Liver (tissue), 9 donors: ENCODE results near the gene CHN1. TPM values are rescaled to one million over a fixed set of nuclear protein-coding genes. Genes with fewer than 3 reads are reported as not detected.

Experiments used
- DNase-seq: peaks from one replicate; pipeline ENCODE4 v3.0.0-alpha.2; 2017; ENCODE audit warnings: low spot score
- H3K27ac ChIP-seq, 2 donors: one replicate each; pipeline ENCODE4 v1.7.0; 2013; ENCODE audit warnings: inconsistent platforms in 2 of 2, low read length in 2 of 2, control low read depth in 1 of 2, low read depth in 1 of 2, mild to moderate bottlenecking in 1 of 2
- H3K27me3 ChIP-seq, 4 donors: one replicate each; pipeline versions ENCODE4 v1.6.1 to v1.7.0; 2013; ENCODE audit warnings: low read length in 3 of 4, inconsistent platforms in 1 of 4, mild to moderate bottlenecking in 1 of 4, moderate library complexity in 1 of 4; ENCODE audit not compliant: control insufficient read depth in 4 of 4, insufficient read depth in 4 of 4
- H3K36me3 ChIP-seq, 4 donors: one replicate each; pipeline versions ENCODE4 v1.6.1 to v1.7.0; 2013; ENCODE audit warnings: low read length in 3 of 4, mild to moderate bottlenecking in 3 of 4, low read depth in 1 of 4, moderate library complexity in 1 of 4; ENCODE audit not compliant: control insufficient read depth in 4 of 4, insufficient read depth in 3 of 4
- H3K4me1 ChIP-seq, 4 donors: one replicate each; pipeline versions ENCODE4 v1.6.1 to v1.7.0; 2013; ENCODE audit warnings: low read length in 3 of 4, mild to moderate bottlenecking in 3 of 4, moderate library complexity in 1 of 4; ENCODE audit not compliant: control insufficient read depth in 4 of 4, insufficient read depth in 4 of 4
- H3K4me3 ChIP-seq, 3 donors: one replicate each; pipeline versions ENCODE4 v1.6.1 to v1.7.0; 2013; ENCODE audit warnings: low read length in 3 of 3, control low read depth in 1 of 3, low read depth in 1 of 3, mild to moderate bottlenecking in 1 of 3
- H3K9ac ChIP-seq, 2 donors: one replicate each; pipeline ENCODE4 v1.7.0; 2013; ENCODE audit warnings: low read length in 2 of 2, mild to moderate bottlenecking in 2 of 2, moderate library complexity in 2 of 2, control low read depth in 1 of 2, low read depth in 1 of 2
- H3K9me3 ChIP-seq, 4 donors: one replicate each; pipeline versions ENCODE4 v1.6.1 to v1.7.0; 2013; ENCODE audit warnings: low read length in 3 of 4; ENCODE audit not compliant: control insufficient read depth in 4 of 4
- EGR1 ChIP-seq, 2 donors: IDR thresholded peaks; 2 replicates each; pipeline ENCODE4 v1.6.1; 2016 to 2018; ENCODE audit warnings: antibody characterized with exemption in 2 of 2, low read depth in 2 of 2
- FOXA1 ChIP-seq: IDR thresholded peaks from 2 replicates; pipeline ENCODE4 v1.6.1; 2016; ENCODE audit warnings: antibody characterized with exemption
- FOXA2 ChIP-seq: IDR thresholded peaks from 2 replicates; pipeline ENCODE4 v1.6.1; 2016; ENCODE audit warnings: antibody characterized with exemption
- GABPA ChIP-seq, 2 donors: IDR thresholded peaks in 1 of 2; conservative IDR thresholded peaks in 1 of 2; 2 replicates each; pipeline ENCODE4 v1.6.1; 2016; ENCODE audit warnings: antibody characterized with exemption in 2 of 2, mild to moderate bottlenecking in 1 of 2, moderate library complexity in 1 of 2
- HNF4A ChIP-seq, 2 donors: conservative IDR thresholded peaks; 2 replicates each; pipeline ENCODE4 v1.6.1; 2016; ENCODE audit warnings: antibody characterized with exemption in 2 of 2, mild to moderate bottlenecking in 2 of 2
- HNF4G ChIP-seq: IDR thresholded peaks from 2 replicates; pipeline ENCODE4 v1.6.1; 2016; ENCODE audit warnings: antibody characterized with exemption
- JUND ChIP-seq, 2 donors: IDR thresholded peaks; 2 replicates each; pipeline ENCODE4 v1.6.1; 2016; ENCODE audit warnings: antibody characterized with exemption in 2 of 2
- NR2F2 ChIP-seq: IDR thresholded peaks from 2 replicates; pipeline ENCODE4 v1.6.1; 2016; ENCODE audit warnings: antibody characterized with exemption
- RAD21 ChIP-seq, 2 donors: IDR thresholded peaks; 2 replicates each; pipeline ENCODE4 v1.6.1; 2016; ENCODE audit warnings: antibody characterized with exemption in 2 of 2, mild to moderate bottlenecking in 2 of 2
- RXRA ChIP-seq, 2 donors: IDR thresholded peaks; 2 replicates each; pipeline ENCODE4 v1.6.1; 2017 to 2018; ENCODE audit warnings: antibody characterized with exemption in 2 of 2, mild to moderate bottlenecking in 1 of 2
- SP1 ChIP-seq: IDR thresholded peaks from 2 replicates; pipeline ENCODE4 v1.6.1; 2018; ENCODE audit warnings: antibody characterized with exemption, mild to moderate bottlenecking
- TAF1 ChIP-seq: conservative IDR thresholded peaks from 2 replicates; pipeline ENCODE4 v1.6.1; 2016; ENCODE audit warnings: antibody characterized with exemption, mild to moderate bottlenecking
- YY1 ChIP-seq: IDR thresholded peaks from 2 replicates; pipeline ENCODE4 v1.6.1; 2016; ENCODE audit warnings: antibody characterized with exemption, mild to moderate bottlenecking
- WGBS: extraction: QIAGEN DNeasy Blood & Tissue Kit; methylation state at CpG from one replicate; pipeline ENCODE4 v1.1.7; 2013; 5-methylcytosine and 5-hydroxymethylcytosine counted together
- polyA plus RNA-seq, 2 donors: library from polyadenylated mRNA; stranded (reverse) in 1 of 2; unstranded in 1 of 2; fragments of 200-250 nt in 1 of 2; fragments of >200 nt in 1 of 2; fragmentation: Nextera tagmentation in 1 of 2; extraction: Ambion mirVana in 1 of 2; gene quantifications; one replicate each; pipeline versions ENCODE4 v1.2.1 to v1.2.3, GENCODE V29; 2013 to 2015
- total RNA-seq, 2 donors: library from RNA; depleted of rRNA; stranded (reverse); fragments of >200 nt; gene quantifications; one replicate each; pipeline ENCODE4 v1.2.3, GENCODE V29; 2014
- TF ChIP-seq, protein P1 (sequence below): fragments of 150-350 bp; IDR thresholded peaks from 2 replicates; pipeline ENCODE4 v1.5.1; 2017; ENCODE audit warnings: improper control_type of control experiment, low read depth, low read length; ENCODE audit not compliant: missing input control
- TF ChIP-seq, protein P2 (sequence below): IDR thresholded peaks from 2 replicates; pipeline ENCODE4 v1.6.1; 2016; ENCODE audit warnings: antibody characterized with exemption
- TF ChIP-seq, protein P3 (sequence below): IDR thresholded peaks from 2 replicates; pipeline ENCODE4 v1.6.1; 2016; ENCODE audit warnings: antibody characterized with exemption, mild to moderate bottlenecking
- TF ChIP-seq, protein P4 (sequence below): IDR thresholded peaks from 2 replicates; pipeline ENCODE4 v1.6.1; 2016; ENCODE audit warnings: antibody characterized with exemption
- TF ChIP-seq, protein P5 (sequence below): IDR thresholded peaks from 2 replicates; pipeline ENCODE4 v1.6.1; 2016; ENCODE audit warnings: antibody characterized with exemption
- donor health status: healthy.
- donor health status: healthy.
- donor health status: healthy.
- donor health status: healthy.
- donor health status: healthy.

CHN1 gene
- total and polyA plus RNA-seq, 4 donors: 0.66 to 1.6 (median 1.1) TPM

DNA sequence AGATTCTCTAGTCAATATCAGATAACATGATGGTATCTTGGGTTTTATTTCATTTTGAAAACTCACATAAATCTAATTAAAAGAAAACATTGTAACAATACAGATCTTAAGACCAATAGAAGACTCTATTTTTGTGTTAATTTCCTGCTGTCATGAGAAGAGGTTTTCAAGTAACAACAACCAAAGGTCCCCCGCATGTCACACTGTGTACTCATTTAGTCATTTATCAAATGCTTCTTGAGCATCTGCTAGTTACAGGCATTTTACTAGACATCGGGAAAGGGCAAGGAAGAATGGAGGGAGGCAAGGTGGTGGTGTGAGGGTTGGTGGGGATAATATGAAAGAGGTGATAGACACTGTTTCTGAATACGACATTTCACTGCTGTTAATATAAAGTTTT is 163.2 kb downstream of the CHN1 start:
- Histone ChIP-seq H3K4me1 (no peaks in the 10 kb centered on the region), H3K4me3 (no peak overlapping the region), H3K9ac (no peak overlapping the region), H3K27ac (no peak overlapping the region), H3K9me3 (no peaks in the 10 kb centered on the region), H3K27me3 (no peaks in the 10 kb centered on the region), H3K36me3 (no peaks in the 10 kb centered on the region)
- DNase-seq: no peak
- TF ChIP-seq TAF1: no peak
- no peak for TF ChIP-seq HNF4A (conservative IDR thresholded peaks at IDR 0.05)
- TF ChIP-seq, protein P1, sequence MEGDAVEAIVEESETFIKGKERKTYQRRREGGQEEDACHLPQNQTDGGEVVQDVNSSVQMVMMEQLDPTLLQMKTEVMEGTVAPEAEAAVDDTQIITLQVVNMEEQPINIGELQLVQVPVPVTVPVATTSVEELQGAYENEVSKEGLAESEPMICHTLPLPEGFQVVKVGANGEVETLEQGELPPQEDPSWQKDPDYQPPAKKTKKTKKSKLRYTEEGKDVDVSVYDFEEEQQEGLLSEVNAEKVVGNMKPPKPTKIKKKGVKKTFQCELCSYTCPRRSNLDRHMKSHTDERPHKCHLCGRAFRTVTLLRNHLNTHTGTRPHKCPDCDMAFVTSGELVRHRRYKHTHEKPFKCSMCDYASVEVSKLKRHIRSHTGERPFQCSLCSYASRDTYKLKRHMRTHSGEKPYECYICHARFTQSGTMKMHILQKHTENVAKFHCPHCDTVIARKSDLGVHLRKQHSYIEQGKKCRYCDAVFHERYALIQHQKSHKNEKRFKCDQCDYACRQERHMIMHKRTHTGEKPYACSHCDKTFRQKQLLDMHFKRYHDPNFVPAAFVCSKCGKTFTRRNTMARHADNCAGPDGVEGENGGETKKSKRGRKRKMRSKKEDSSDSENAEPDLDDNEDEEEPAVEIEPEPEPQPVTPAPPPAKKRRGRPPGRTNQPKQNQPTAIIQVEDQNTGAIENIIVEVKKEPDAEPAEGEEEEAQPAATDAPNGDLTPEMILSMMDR: no peak
- TF ChIP-seq RAD21 (IDR thresholded peaks at IDR 0.05): no peak
- TF ChIP-seq, protein P2, sequence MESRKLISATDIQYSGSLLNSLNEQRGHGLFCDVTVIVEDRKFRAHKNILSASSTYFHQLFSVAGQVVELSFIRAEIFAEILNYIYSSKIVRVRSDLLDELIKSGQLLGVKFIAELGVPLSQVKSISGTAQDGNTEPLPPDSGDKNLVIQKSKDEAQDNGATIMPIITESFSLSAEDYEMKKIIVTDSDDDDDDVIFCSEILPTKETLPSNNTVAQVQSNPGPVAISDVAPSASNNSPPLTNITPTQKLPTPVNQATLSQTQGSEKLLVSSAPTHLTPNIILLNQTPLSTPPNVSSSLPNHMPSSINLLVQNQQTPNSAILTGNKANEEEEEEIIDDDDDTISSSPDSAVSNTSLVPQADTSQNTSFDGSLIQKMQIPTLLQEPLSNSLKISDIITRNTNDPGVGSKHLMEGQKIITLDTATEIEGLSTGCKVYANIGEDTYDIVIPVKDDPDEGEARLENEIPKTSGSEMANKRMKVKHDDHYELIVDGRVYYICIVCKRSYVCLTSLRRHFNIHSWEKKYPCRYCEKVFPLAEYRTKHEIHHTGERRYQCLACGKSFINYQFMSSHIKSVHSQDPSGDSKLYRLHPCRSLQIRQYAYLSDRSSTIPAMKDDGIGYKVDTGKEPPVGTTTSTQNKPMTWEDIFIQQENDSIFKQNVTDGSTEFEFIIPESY: no peak
- no peak for TF ChIP-seq JUND (IDR thresholded peaks at IDR 0.05)
- TF ChIP-seq HNF4G: no peak
- TF ChIP-seq EGR1 (IDR thresholded peaks at IDR 0.05; ENCODE audit: low read depth in 2 of 2): no peak
- no peak for TF ChIP-seq NR2F2
- TF ChIP-seq FOXA2: no peak
- TF ChIP-seq RXRA (IDR thresholded peaks at IDR 0.05): no peak
- TF ChIP-seq, protein P3, sequence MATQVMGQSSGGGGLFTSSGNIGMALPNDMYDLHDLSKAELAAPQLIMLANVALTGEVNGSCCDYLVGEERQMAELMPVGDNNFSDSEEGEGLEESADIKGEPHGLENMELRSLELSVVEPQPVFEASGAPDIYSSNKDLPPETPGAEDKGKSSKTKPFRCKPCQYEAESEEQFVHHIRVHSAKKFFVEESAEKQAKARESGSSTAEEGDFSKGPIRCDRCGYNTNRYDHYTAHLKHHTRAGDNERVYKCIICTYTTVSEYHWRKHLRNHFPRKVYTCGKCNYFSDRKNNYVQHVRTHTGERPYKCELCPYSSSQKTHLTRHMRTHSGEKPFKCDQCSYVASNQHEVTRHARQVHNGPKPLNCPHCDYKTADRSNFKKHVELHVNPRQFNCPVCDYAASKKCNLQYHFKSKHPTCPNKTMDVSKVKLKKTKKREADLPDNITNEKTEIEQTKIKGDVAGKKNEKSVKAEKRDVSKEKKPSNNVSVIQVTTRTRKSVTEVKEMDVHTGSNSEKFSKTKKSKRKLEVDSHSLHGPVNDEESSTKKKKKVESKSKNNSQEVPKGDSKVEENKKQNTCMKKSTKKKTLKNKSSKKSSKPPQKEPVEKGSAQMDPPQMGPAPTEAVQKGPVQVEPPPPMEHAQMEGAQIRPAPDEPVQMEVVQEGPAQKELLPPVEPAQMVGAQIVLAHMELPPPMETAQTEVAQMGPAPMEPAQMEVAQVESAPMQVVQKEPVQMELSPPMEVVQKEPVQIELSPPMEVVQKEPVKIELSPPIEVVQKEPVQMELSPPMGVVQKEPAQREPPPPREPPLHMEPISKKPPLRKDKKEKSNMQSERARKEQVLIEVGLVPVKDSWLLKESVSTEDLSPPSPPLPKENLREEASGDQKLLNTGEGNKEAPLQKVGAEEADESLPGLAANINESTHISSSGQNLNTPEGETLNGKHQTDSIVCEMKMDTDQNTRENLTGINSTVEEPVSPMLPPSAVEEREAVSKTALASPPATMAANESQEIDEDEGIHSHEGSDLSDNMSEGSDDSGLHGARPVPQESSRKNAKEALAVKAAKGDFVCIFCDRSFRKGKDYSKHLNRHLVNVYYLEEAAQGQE: no peak
- TF ChIP-seq GABPA (IDR thresholded peaks at IDR 0.05 in 1 of 2, conservative IDR thresholded peaks at IDR 0.05 in 1 of 2): no peak
- TF ChIP-seq, protein P4, sequence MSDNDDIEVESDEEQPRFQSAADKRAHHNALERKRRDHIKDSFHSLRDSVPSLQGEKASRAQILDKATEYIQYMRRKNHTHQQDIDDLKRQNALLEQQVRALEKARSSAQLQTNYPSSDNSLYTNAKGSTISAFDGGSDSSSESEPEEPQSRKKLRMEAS: no peak
- TF ChIP-seq, protein P5, sequence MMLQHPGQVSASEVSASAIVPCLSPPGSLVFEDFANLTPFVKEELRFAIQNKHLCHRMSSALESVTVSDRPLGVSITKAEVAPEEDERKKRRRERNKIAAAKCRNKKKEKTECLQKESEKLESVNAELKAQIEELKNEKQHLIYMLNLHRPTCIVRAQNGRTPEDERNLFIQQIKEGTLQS: no peak
- TF ChIP-seq SP1: no peak
- TF ChIP-seq FOXA1: no peak
- WGBS: 95% methylated on average over 3 of the region's 3 CpGs

DNA sequence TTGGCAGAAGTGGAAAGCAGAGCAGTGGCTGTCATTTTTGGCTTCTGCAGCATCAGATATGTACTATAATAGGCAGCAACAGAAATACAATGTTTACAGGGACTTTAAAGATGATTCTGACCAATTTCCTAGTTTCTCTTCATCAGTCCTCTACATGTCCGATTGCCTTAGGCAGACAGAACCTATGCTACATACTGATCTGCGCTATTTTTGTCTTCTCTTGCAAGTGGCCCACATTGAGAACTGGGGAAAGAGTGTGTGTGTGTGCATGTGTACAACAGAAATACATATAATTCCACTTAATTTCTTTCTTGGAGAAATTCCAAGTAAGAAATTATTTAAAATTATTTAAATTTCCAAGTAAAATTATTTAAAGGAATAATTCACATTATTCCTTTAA is 163.8 kb downstream of the CHN1 start:
- Histone ChIP-seq H3K9ac (no peak overlapping the region), H3K9me3 (no peaks in the 10 kb centered on the region), H3K4me3 (no peak overlapping the region), H3K27me3 (no peaks in the 10 kb centered on the region), H3K4me1 (no peaks in the 10 kb centered on the region), H3K27ac (no peak overlapping the region), H3K36me3 (no peaks in the 10 kb centered on the region)
- 96% methylated on average over 2 of the region's 2 CpGs for WGBS
- DNase-seq: no peak
- TF ChIP-seq YY1 (no peak), HNF4G (no peak), GABPA (IDR thresholded peaks at IDR 0.05 in 1 of 2, conservative IDR thresholded peaks at IDR 0.05 in 1 of 2) (no peak), NR2F2 (no peak), TAF1 (no peak), RXRA (IDR thresholded peaks at IDR 0.05) (no peak), FOXA1 (no peak), SP1 (no peak), HNF4A (conservative IDR thresholded peaks at IDR 0.05) (no peak), RAD21 (IDR thresholded peaks at IDR 0.05) (no peak), FOXA2 (no peak), EGR1 (IDR thresholded peaks at IDR 0.05; ENCODE audit: low read depth in 2 of 2) (no peak)
- TF ChIP-seq, protein P2: no peak
- TF ChIP-seq, protein P1: no peak
- TF ChIP-seq, protein P4: no peak
